Transverse colon (tissue), 4 donors: Measurements from ENCODE around the gene ATP6AP2. TPM values are rescaled to one million over a fixed set of nuclear protein-coding genes. Genes with fewer than 3 reads are reported as not detected.

ENCODE experiments used
- DNase-seq: peaks from one replicate; pipeline ENCODE4 v3.0.0-alpha.2; 2019
- H3K27ac ChIP-seq, 4 donors: fragments of 200-600 bp; sonication (generic); 2 replicates each; pipeline ENCODE4 v1.5.1; 2016 to 2018; ENCODE audit warnings: inconsistent platforms in 4 of 4
- H3K27me3 ChIP-seq: fragments of 200-600 bp; sonication (generic); 2 replicates; pipeline ENCODE4 v1.5.1; 2017; ENCODE audit warnings: inconsistent platforms
- H3K36me3 ChIP-seq, 4 donors: fragments of 200-600 bp; sonication (generic); 2 replicates each; pipeline ENCODE4 v1.5.1; 2017 to 2019; ENCODE audit warnings: inconsistent platforms in 4 of 4
- H3K4me1 ChIP-seq, 4 donors: fragments of 200-600 bp; sonication (generic); 2 replicates each; pipeline ENCODE4 v1.5.1; 2017 to 2020; ENCODE audit warnings: inconsistent platforms in 4 of 4
- H3K4me3 ChIP-seq, 4 donors: fragments of 200-600 bp; sonication (generic); 1 replicate in 1 of 4; 2 replicates in 3 of 4; pipeline versions ENCODE4 v1.5.1 to v1.6.1; 2017 to 2019; ENCODE audit warnings: inconsistent platforms in 4 of 4
- H3K9me3 ChIP-seq, 2 donors: fragments of 200-600 bp; sonication (generic); 2 replicates each; pipeline ENCODE4 v1.5.1; 2017 to 2019; ENCODE audit warnings: inconsistent platforms in 2 of 2
- CTCF ChIP-seq, 5 experiments: fragments of 200-600 bp in 3 of 5; fragments of 450-650 bp in 2 of 5; sonication (generic) in 3 of 5; IDR thresholded peaks; 1 replicate in 2 of 5; 2 replicates in 3 of 5; pipeline ENCODE4 v1.5.1; 2016 to 2017; ENCODE audit warnings: antibody characterized with exemption in 5 of 5, inconsistent platforms in 3 of 5, mild to moderate bottlenecking in 2 of 5, moderate library complexity in 1 of 5
- EP300 ChIP-seq: sonication (generic); formaldehyde crosslinking; IDR thresholded peaks from one replicate; pipeline ENCODE4 v1.6.1; 2017; ENCODE audit warnings: antibody characterized with exemption, low read depth
- POLR2A ChIP-seq: fragments of 450-650 bp; IDR thresholded peaks from one replicate; pipeline ENCODE4 v1.6.1; 2016; ENCODE audit warnings: antibody characterized with exemption, mild to moderate bottlenecking, moderate library complexity
- POLR2AphosphoS5 ChIP-seq, 3 donors: sonication (generic); formaldehyde crosslinking; IDR thresholded peaks; one replicate each; pipeline ENCODE4 v1.6.1; 2016; ENCODE audit warnings: antibody characterized with exemption in 3 of 3
- WGBS, 2 donors: methylation state at CpG; one replicate each; pipeline ENCODE4 v1.1.5; 2018; ENCODE audit warnings: low coverage in 1 of 2; 5-methylcytosine and 5-hydroxymethylcytosine counted together
- in situ Hi-C, 4 donors: fragments of 200-750 bp; cut with MboI; loops; one replicate each; pipeline versions ENCODE4 v1.15.0 to v1.15.1; 2017; ENCODE audit warnings: low sequenced_read_pairs in 3 of 4, low pct_ligation_motif_present in 1 of 4, low pct_unique_long_range_greater_than_20kb in 1 of 4
- intact Hi-C: fragments of 100-400 bp; cut with DNase I; formaldehyde crosslinking; loops from one replicate; pipeline ENCODE4 v1.15.1; 2023; ENCODE audit warnings: low total_unique reads
- total RNA-seq, 4 donors: library from RNA; depleted of rRNA; stranded (reverse); fragments of >200 nt; gene quantifications; one replicate each; pipeline ENCODE4 v1.1.0, GENCODE V29; 2016

ATP6AP2 gene
- total RNA-seq, 4 donors from 2014 or later = 10.3 to 95.9 (median 62.3) TPM

- 47 to 54% methylated on average over 3 to 4 of the region's 4 CpGs for WGBS, 2 donors
- intact Hi-C loops (no loop called here), in situ Hi-C loops (no loop called here)
- H3K4me3 ChIP-seq = no peak overlapping the region
- H3K9me3 ChIP-seq = no peaks in the 10 kb centered on the region
- H3K36me3 ChIP-seq = no peaks in the 10 kb centered on the region
- H3K4me1 ChIP-seq = no peaks in the 10 kb centered on the region
- no peak for TF ChIP-seq EP300
- no peak for TF ChIP-seq CTCF (IDR thresholded peaks at IDR 0.05)
- no peak for TF ChIP-seq POLR2AphosphoS5 (IDR thresholded peaks at IDR 0.05)
- TF ChIP-seq POLR2A = no peak
- no peaks in the 10 kb centered on the region for H3K27me3 ChIP-seq
- H3K27ac ChIP-seq = no peak overlapping the region
- DNase-seq = no peak
These were observed 31.7 kb downstream of the ATP6AP2 start for GRCh38 chrX:40612511-40612910.

GRCh38 chrX:40615976-40616375, 35.2 kb downstream of the ATP6AP2 start:
- Histone ChIP-seq H3K27ac (no peak overlapping the region), H3K4me3 (no peak overlapping the region), H3K4me1 (no peaks in the 10 kb centered on the region), H3K36me3 (no peaks in the 10 kb centered on the region), H3K27me3 (no peaks in the 10 kb centered on the region), H3K9me3 (no peaks in the 10 kb centered on the region)
- in situ Hi-C loops (no loop called here), intact Hi-C loops (no loop called here)
- TF ChIP-seq POLR2AphosphoS5 (IDR thresholded peaks at IDR 0.05) (no peak), POLR2A (no peak), EP300 (no peak), CTCF (IDR thresholded peaks at IDR 0.05) (no peak)
- WGBS, 2 donors = 83 to 91% methylated on average over 4 to 9 of the region's 9 CpGs
- no peak for DNase-seq

GRCh38 chrX:40617566-40617965, 36.8 kb downstream of the ATP6AP2 start:
- H3K4me1 ChIP-seq = no peaks in the 10 kb centered on the region
- no peaks in the 10 kb centered on the region for H3K36me3 ChIP-seq
- no peaks in the 10 kb centered on the region for H3K27me3 ChIP-seq
- intact Hi-C loops = no loop called here
- no peak for DNase-seq
- in situ Hi-C loops = no loop called here
- no peaks in the 10 kb centered on the region for H3K9me3 ChIP-seq
- no peak for TF ChIP-seq EP300
- TF ChIP-seq POLR2AphosphoS5 (IDR thresholded peaks at IDR 0.05) = no peak
- no peak for TF ChIP-seq CTCF (IDR thresholded peaks at IDR 0.05)
- no peak for TF ChIP-seq POLR2A
- 80 to 82% methylated on average over 5 to 7 of the region's 7 CpGs for WGBS, 2 donors
- no peak overlapping the region for H3K4me3 ChIP-seq
- no peak overlapping the region for H3K27ac ChIP-seq

- Histone ChIP-seq H3K9me3 (no peaks in the 10 kb centered on the region), H3K4me3 (no peak overlapping the region), H3K27ac (peak overlapping the region in 1 of 4 donors; percentile 3), H3K36me3 (no peaks in the 10 kb centered on the region), H3K27me3 (no peaks in the 10 kb centered on the region), H3K4me1 (no peaks in the 10 kb centered on the region)
- WGBS, 2 donors = 70% methylated on average over 18 of the region's 18 CpGs; no CpG with 5 or more reads in 1 of the 2 donors
- intact Hi-C loops = no loop called here
- TF ChIP-seq POLR2A (no peak), POLR2AphosphoS5 (IDR thresholded peaks at IDR 0.05) (peak in 1 of 3 donors; percentile 22)
- in situ Hi-C loops = no loop called here
- DNase-seq = peak; percentile 52
These were observed 41.8 kb downstream of the ATP6AP2 start for GRCh38 chrX:40622479-40623138.

GRCh38 chrX:40623139-40623536, 42.4 kb downstream of the ATP6AP2 start, which contains the start of gene MPC1L:
Gene MPC1L, plus strand, starts transcription at chrX:40623428. Its CDS starts 138 bp downstream, at chrX:40623566.
- H3K27ac ChIP-seq = peak within 1 kb of the TSS in 1 of 4 donors; percentile 3
- no peaks in the 10 kb centered on the region for H3K36me3 ChIP-seq
- in situ Hi-C loops (no loop called here), intact Hi-C loops (no loop called here)
- WGBS, 2 donors = 95% methylated on average over 38 of the region's 38 CpGs; no CpG with 5 or more reads in 1 of the 2 donors
- no peak within 1 kb of the TSS for H3K4me3 ChIP-seq
- DNase-seq = no peak
- no peaks in the 10 kb centered on the region for H3K9me3 ChIP-seq
- H3K4me1 ChIP-seq = no peaks in the 10 kb centered on the region
- no peaks in the 10 kb centered on the region for H3K27me3 ChIP-seq
- TF ChIP-seq EP300 (no peak), CTCF (IDR thresholded peaks at IDR 0.05) (no peak), POLR2AphosphoS5 (IDR thresholded peaks at IDR 0.05) (no peak), POLR2A (no peak)
